ENCODE results near the gene PROK1.

GRCh38 chr1:110425612-110426152 is 25.3 kb upstream of the PROK1 start:
- TF ChIP-seq EZH2 (IDR thresholded peaks at IDR 0.05; ENCODE audit: borderline replicate concordance, low read depth, low read length, poor library complexity, severe bottlenecking): no peak
- TF ChIP-seq CTCF (conservative IDR thresholded peaks at IDR 0.05; ENCODE audit: low read depth, low read length): no peak

Measured in A673 (cell line).